ENCODE results near the gene PRAMEF10.
"Not testable (repeated sequence)": the region's sequence is repeated elsewhere in the genome, so short reads cannot be mapped to it uniquely, and the experiment has no call there.

Gene PRAMEF10, protein sequence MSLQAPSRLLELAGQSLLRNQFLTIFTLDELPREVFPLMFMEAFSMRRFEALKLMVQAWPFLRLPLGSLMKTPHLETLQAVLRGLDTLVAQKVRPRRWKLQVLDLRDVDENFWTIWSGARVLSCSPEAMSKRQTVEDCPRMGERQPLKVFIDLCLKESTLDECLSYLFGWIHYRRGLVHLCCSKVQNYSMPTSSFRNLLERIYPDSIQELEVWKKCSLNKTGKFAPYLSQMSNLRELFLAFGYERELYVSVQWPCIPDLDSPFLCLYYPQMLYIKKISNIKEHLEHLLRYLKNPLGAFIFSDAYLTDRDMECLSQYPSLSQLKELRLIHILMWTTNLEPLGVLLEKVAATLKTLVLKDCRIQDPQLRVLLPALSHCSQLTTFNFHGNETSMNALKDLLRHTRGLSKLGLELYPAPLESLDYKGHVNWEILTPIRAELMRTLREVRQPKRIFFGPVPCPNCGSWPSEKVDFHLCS

DNA sequence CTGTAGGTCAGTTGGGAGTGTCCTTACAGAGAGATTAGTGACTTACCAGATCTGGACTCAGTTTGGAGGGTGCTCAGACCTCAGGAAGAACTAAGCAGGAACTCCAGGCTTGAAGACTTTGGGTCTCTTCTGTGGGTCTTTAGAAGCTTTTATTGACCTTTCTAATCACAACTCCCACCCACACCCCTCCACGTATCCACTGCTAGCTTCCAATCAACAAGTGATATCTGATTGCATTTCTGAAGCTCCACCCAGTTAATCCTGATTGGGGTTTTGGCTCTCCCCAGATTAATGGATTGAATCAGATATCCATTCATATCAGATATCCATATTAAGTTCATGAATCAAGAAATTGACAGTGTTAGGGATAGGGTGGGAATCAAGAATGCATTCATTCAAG, at the start of gene PRAMEF10:
PRAMEF10 (minus strand) TSS at position 101 of the 400 bp plus-strand sequence. CDS start 2,423 bp downstream, outside the sequence.
- DNase-seq (ENCODE audit: low spot score); in situ Hi-C loops (cut with MboI; ENCODE audit: low sequenced_read_pairs, unreplicated experiment): not testable (repeated sequence)

DNA sequence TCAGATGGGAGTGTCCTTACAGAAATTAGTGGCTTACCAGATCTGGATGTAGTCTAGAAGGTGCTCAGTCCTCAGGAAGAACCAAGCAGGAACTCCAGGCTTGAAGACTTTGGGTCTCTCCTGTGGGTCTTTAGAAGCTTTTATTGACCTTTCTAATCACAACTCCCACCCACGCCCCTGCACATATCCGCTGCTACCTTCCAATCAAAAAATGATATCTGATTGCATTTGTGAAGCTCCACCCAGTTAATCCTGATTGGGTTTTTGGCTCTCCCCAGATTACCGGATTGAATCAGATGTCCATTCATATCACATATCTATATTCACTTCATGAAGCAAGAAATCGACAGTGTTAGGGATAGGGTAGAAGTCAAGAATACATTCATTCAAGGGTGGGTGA, 49.4 kb upstream of the PRAMEF10 start, which contains the start of gene PRAMEF6:
PRAMEF6 (minus strand) TSS at position 101 of the 400 bp plus-strand sequence. CDS start 5,062 bp downstream, outside the sequence.
- in situ Hi-C loops (cut with MboI; ENCODE audit: low sequenced_read_pairs, unreplicated experiment); DNase-seq (ENCODE audit: low spot score): not testable (repeated sequence)

DNA sequence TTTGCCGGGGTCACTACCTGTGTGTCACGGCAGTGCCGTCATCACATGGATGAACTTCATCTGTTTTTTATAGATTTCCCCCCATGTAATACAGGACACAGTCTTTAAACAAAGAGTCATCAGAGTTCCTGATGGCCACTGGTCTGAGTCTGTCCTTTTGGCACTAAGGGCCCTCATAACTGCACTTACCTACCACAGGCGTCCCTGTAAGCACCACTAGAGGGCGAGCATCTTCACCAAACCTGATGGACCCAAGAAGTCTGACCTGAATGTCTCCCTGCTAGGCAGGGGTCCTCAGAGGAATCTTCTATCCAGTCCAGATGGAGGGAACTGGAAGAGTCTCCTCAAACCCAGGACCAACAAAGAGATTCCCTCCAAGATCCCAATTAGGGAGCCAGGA, 26.3 kb upstream of the PRAMEF10 start:
- in situ Hi-C loops (cut with MboI; ENCODE audit: low sequenced_read_pairs, unreplicated experiment); DNase-seq (ENCODE audit: low spot score): not testable (repeated sequence)

DNA sequence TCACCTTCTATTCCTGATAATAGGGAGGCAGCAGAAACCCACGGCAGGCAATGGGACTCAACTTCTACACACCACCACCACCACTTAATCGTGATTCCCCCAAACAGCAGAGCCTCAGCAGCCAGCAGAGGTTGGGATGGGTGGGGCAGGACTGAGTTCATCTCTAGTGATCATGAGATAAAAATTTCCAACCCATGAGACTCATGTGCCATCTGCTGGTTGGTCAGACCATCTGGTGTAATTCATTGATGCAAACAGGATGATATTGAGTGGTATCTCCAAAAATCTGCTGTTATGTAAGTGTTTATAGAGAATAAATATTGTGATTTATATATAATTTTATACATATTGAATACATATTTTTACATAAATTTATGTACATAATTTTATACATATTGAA, 23.7 kb upstream of the PRAMEF10 start:
- in situ Hi-C loops (cut with MboI; ENCODE audit: low sequenced_read_pairs, unreplicated experiment); DNase-seq (ENCODE audit: low spot score): not testable (repeated sequence)

DNA sequence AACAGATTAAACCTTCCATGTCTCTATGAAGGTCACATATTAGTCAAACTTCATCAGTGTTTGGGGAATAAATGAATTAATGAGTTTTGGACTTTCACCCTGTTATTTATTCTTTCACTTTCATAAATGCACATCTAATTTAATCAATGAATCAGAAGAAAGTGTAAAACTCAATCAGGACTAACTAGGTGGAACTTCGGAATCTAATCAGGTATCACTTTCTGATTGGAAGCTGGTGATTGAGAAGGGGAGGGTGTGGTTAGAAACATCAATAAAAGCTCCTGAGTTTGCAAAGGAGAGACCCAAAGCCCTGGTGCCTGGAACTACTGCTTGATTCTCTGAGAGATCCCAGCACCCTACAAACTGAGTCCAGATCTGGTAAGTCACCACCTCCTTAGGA, 18.2 kb upstream of the PRAMEF10 start, which contains the start of gene PRAMEF7:
PRAMEF7 (plus strand) TSS at position 301 of the 400 bp plus-strand sequence. CDS start 1,083 bp downstream, outside the sequence.
- DNase-seq (ENCODE audit: low spot score); in situ Hi-C loops (cut with MboI; ENCODE audit: low sequenced_read_pairs, unreplicated experiment): not testable (repeated sequence)

DNA sequence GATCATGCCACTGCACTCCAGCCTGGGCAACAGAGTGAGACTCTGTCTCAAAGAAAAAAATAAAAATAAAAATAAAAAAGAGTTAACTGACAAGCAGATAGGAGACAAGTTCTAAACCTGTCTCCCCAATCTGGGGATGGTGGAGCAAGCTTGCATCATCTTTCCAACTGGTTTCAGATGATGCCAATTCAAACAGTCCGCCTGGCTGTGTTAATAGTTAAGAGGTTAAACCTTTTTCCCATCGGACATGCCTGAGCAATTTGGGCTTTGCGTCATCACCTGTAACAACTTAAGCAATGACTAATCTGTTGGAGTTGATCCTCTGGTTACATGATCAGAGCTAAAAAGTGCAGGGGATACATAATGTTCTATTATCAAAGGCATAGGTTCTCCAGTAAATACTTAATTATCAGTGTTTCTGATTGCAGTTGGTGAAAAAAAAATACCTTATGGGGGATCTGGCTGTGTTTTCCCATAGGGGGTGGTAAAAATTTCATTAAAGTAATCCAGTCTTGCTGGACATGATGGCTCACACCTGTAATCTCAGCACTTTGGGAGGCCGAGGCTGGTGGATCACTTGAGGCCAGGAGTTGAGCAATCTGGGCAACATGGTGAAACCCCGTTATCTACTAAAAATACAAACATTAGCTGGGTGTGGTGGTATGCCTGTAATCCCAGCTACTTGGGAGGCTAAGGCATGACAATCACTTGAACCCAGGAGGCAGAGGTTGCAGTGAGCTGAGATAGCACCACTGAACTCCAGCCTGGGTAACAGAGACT, 5.9 kb upstream of the PRAMEF10 start:
- in situ Hi-C loops (cut with MboI; ENCODE audit: low sequenced_read_pairs, unreplicated experiment); DNase-seq (ENCODE audit: low spot score): not testable (repeated sequence)

DNA sequence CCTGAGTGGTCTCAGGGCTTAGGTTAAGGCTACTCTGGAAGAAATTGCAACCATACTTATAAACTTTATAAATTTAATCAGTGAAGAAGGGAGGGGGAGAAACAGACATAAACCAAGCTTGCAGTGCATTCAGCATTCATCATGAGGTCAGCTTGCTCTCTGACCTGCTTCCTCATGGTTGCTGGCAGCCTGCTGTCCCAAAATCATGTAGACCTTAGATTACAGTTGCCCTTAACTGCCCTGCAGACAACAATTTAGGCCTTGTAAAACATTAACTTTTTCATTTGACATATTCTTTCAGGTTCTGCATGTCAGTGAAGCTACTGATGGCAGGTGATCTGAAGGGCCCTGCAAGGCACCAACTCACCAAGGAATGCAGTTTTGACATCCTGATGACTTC, 1.1 kb upstream of the PRAMEF10 start:
- DNase-seq (ENCODE audit: low spot score); in situ Hi-C loops (cut with MboI; ENCODE audit: low sequenced_read_pairs, unreplicated experiment): not testable (repeated sequence)

DNA sequence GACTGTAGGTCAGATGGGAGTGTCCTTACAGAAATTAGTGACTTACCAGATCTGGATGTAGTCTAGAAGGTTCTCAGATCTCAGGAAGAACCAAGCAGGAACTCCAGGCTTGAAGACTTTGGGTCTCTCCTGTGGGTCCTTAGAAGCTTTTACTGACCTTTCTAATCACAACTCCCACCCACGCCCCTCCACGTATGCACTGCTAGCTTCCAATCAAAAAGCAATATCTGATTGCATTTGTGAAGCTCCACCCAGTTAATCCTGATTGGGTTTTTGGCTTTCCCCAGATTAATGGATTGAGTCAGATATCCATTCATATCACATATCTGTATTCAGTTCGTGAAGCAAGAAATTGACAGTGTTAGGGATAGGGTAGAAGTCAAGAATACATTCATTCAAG, 12.0 kb downstream of the PRAMEF10 start, which contains the start of gene PRAMEF4:
PRAMEF4 (minus strand) TSS at position 101 of the 400 bp plus-strand sequence. CDS start 2,807 bp downstream, outside the sequence.
- not testable (repeated sequence) for DNase-seq (ENCODE audit: low spot score)

DNA sequence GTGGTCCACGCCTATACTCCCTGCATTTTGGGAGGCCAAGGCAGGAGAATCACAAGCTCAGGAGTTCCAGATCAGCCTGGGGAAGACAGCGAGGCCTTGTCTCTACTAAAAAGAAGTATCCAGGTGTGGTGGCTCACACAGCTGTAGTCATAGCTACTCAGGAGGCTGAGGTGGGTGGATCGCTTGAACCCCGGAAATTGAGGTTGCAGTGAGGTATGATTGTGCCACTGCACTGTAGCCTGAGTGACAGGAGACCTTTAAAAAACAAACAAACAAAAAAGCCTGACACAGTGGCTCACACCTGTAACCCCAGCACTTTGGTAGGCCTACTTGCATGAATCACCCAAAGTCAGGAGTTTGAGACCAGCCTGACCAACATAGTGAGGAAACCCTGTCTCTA, 19.6 kb downstream of the PRAMEF10 start:
- DNase-seq (ENCODE audit: low spot score); in situ Hi-C loops (cut with MboI; ENCODE audit: low sequenced_read_pairs, unreplicated experiment): not testable (repeated sequence)

More for the DNA sequence above, 12.0 kb downstream of the PRAMEF10 start, which contains the start of gene PRAMEF4:
- in situ Hi-C loops (cut with MboI; ENCODE audit: low sequenced_read_pairs, unreplicated experiment): not testable (repeated sequence)

DNA sequence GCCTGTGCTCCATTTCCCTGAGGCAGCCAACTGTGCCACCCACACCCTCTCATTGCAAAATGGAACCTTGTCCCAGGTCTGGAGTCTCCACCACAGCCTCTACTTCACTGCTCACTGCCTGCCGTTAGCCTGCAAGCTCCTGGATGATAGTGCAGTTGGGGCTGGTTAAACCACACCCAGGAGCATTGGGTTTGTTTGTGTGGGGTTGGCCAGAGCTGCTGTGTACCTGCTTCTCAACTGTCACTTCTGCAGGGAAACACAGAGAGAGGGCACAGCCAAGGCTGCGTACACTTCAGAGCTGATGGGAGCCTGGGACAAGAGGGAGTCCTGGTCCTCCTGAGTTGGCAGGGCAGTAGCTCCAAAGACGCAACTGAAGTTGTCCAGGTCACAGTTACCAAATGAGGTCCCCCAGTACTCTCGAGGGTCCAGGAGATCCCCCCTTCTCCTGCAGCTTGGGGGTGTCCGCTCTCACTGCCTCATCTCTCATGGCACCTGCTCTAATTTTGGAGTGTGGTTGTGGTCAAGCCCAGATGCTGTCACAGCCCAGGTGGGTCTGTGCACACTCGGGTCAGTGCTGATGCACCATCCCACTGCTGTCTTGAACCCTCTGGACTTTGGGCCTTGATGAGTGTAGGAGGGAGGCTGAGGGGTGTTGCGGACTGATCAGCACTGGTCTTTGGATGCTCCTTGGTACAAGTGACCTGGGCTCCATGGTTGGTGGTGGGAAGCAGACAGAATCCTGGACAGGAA, 34.8 kb downstream of the PRAMEF10 start:
- in situ Hi-C loops (cut with MboI; ENCODE audit: low sequenced_read_pairs, unreplicated experiment); DNase-seq (ENCODE audit: low spot score): not testable (repeated sequence)

DNA sequence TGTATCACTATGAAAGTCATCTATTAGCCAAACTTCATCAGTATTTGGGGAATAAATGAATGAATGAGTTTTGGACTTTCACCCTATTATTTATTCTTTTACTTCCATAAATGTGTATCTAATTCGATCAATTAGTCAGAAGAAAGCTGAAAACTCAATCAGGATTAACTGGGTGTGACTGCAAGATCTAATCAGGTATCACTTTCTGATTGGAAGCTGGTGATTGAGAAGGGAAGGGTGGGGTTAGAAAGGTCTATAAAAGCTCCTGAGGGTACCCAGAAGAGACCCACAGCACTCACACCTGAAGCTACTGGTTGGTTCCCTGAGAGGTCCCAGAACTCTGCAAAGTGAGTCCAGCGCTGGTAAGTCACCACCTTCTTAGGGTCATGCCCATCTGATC, 41.3 kb downstream of the PRAMEF10 start, which contains the start of gene PRAMEF2:
PRAMEF2 (plus strand) TSS at position 301 of the 400 bp plus-strand sequence. CDS start 1,924 bp downstream, outside the sequence.
- in situ Hi-C loops (cut with MboI; ENCODE audit: low sequenced_read_pairs, unreplicated experiment); DNase-seq (ENCODE audit: low spot score): not testable (repeated sequence)

DNA sequence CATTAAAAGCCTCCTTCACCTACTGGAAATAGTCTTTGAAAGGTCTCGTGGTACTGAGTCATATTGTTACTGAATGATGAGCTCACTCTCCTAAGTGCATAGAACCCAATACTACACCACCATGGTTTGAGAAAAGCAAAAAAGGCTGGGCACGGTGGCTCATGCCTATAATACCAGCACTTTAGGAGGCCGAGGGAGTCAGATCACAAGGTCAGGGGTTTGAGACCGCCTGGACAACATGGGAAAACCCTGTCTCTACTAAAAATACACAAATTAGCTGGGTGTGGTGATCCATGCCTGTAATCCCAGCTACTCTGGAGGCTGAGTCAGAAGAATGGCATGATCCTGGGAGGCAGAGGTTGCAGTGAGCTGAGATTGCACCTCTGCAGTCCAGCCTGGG, 46.3 kb downstream of the PRAMEF10 start:
- TF ChIP-seq, protein P1, sequence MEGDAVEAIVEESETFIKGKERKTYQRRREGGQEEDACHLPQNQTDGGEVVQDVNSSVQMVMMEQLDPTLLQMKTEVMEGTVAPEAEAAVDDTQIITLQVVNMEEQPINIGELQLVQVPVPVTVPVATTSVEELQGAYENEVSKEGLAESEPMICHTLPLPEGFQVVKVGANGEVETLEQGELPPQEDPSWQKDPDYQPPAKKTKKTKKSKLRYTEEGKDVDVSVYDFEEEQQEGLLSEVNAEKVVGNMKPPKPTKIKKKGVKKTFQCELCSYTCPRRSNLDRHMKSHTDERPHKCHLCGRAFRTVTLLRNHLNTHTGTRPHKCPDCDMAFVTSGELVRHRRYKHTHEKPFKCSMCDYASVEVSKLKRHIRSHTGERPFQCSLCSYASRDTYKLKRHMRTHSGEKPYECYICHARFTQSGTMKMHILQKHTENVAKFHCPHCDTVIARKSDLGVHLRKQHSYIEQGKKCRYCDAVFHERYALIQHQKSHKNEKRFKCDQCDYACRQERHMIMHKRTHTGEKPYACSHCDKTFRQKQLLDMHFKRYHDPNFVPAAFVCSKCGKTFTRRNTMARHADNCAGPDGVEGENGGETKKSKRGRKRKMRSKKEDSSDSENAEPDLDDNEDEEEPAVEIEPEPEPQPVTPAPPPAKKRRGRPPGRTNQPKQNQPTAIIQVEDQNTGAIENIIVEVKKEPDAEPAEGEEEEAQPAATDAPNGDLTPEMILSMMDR (IDR thresholded peaks at IDR 0.05; ENCODE audit: borderline replicate concordance, control extremely low read depth, extremely low read depth, insufficient read depth, missing control alignments): no peak
- in situ Hi-C loops (cut with MboI; ENCODE audit: low sequenced_read_pairs, unreplicated experiment): no loop called here
- no peak for DNase-seq (ENCODE audit: low spot score)

DNA sequence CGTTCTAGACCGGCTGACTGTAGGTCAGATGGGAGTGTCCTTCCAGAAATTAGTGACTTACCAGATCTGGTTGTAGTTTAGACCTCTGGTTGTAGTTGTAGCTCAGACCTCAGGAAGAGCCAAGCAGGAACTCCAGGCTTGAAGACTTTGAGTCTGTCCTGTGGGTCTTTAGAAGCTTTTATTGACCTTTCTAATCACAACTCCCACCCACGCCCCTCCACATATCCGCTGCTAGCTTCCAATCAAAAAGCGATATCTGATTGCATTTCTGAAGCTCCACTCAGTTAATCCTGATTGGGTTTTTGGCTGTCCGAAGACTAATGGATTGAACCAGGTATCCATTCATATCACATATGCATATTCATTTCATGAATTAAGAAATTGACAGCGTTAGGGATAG, 49.5 kb downstream of the PRAMEF10 start, which contains the start of gene HNRNPCL1:
HNRNPCL1 (minus strand) TSS at position 101 of the 400 bp plus-strand sequence. CDS start 431 bp downstream, outside the sequence.
- DNase-seq (ENCODE audit: low spot score); in situ Hi-C loops (cut with MboI; ENCODE audit: low sequenced_read_pairs, unreplicated experiment): not testable (repeated sequence)
